HK-2 (cell line): ENCODE data around the gene DIPK1A.

Source experiments
- DNase-seq: peaks from one replicate; pipeline ENCODE4 v3.0.0-alpha.2; 2018; ENCODE audit not compliant: unreplicated experiment

DIPK1A gene

DNA sequence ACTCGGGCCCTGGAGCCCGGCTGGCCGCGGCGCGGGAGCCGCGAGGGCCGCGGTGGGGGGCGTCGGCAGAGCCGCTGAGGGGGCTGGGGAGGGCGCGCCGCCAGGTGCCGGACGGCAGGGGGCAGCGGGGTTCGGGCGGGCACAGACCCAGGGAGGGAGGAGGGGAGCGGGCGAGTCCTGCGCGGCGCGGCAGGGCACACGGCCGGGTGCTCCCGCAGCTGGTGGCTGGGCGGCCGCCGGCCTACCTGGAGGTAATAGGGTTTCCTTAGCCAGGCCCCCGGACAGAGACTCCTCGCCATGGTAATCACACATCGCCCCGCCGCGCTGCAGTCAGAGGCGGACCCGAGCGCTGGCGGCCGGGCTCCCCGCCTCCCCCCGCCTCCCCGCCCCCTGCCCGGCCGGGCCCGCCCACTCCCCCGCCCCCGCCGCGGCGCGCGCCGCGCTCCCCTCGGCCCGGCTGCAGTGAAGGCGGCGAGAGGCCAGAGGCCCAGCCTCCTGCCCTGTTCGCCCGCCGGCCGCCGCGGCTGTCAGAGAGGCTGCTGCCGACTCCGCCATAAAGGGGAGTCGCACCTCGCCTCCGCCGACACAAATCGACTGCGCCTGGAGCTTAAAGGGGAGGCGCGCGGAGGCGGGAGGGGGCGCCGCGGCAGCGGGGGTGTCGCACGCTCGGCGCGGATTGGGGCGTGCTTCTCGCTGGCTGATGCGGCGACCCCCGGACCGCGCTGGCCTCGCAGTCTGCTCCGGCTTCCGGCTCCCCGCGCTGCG, at the start of gene DIPK1A:
DIPK1A (minus strand) TSS at position 332 of the 765 bp plus-strand sequence; CDS start at position 299, 33 bp downstream.
- DNase-seq: peak; percentile 78

DNA sequence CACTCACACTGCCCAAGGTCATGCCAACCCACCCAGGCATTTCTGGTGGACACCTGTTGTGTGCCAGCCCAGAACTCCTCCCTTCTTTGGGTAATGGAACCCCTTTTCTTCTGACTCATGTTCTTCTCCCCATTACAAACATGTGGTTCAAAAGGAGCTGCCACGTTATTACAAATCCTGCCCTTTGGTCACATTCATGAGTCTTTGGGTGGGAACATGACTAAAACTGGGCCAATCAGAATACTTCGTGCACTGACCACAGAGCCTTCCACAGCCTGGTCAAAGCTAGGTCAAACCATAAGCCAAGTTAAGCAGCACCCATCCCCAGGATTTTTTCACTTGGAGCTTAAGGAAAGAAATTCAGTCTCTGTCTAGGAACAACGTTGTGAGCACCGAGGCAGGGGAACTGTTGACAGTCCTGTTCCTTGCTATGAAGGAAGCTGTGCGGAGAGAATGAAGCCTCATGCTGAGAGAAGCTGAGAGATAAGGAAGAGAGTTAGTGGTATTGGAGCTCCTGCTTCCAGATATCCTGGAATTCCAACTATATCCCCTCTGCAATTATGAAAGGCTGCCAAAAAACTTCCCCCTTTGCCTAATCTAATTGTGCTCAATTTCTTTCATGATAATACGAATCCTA, 46.8 kb upstream of the DIPK1A start:
- no peak for DNase-seq

DNA sequence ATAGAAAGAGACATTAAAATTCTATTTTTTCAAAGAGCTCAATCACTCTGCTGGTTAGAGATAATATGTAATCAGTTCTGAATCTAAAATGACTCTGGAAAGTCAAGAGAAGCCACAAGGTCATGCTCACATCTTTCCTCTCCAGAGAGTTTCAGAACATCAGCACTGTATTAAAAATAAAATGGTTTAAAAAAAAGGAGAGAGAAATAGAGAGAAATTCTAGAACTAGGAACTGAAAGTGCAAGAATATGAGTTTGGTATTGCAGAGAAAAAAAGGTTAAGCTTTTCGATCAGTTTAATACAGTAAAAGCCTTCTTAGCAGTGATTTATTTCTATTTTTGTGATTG, 44.0 kb upstream of the DIPK1A start:
- no peak for DNase-seq

DNA sequence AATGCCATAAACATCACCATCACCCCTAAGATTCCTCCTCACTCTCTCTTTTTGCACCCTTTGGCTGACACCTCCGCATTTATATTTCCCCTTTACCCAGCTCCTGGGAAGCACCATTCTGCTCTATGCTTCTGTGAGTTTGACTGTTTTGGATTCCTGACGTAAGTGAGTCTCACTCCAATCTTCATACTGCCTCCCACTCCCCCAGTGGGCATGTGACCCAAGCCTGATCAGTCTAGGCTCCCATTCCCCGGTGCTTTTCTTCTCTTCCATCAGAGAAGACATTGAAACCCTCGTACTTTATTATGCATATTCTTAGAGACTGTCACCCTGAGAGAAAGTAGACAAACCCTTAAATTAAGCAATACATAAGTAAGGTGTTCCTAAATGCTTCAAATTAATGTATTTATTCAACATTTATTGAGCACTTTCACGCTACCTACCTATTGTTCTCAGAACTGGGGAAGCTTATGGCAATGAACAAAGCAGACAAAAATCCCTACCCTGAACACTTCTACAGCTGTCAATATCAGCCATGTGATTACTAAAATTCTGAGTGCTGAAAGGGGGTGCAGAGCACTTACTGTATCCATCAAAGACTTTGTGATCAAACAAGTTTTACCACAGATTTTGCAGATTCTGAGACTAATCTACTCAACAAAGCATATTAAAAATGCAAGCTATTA, 43.4 kb upstream of the DIPK1A start:
- DNase-seq: no peak

DNA sequence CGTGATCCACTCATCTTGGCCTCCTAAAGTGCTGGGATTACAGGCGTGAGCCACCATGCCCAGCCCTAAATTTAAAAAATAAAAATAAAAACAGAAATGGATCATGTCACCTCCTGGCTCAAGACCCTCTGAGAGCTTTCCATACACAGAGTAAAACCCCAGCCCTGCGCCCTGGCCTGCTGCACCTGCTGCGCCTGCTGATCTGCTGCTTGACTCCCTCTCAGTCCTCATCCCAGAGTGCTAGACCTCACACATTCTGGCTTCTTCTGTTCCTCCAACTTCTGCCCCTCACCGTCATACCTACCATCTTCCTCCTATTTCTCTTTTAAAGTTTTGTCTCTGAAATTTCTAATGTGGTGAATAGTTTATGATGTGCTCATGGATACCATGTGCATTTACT, 42.7 kb upstream of the DIPK1A start:
- no peak for DNase-seq

DNA sequence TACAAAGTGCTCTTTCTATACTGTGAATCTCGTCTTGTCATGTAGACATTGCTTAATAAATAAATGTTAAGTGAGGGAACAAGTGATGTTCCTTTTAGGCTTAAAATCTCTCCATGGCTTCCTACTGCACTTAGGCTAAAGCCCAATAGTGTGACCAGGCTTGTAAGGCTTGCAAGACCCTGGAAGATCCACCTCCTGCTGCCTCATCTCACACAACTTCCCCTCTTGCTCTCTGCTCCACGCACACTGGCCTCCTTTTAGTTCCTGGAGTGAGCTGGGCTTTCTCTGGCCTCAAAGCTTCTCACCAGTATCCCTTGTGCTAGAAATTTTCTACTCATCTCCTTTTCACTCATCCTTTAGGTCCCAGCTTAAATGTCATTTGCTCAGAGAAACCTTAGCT, 41.5 kb upstream of the DIPK1A start:
- DNase-seq: no peak

DNA sequence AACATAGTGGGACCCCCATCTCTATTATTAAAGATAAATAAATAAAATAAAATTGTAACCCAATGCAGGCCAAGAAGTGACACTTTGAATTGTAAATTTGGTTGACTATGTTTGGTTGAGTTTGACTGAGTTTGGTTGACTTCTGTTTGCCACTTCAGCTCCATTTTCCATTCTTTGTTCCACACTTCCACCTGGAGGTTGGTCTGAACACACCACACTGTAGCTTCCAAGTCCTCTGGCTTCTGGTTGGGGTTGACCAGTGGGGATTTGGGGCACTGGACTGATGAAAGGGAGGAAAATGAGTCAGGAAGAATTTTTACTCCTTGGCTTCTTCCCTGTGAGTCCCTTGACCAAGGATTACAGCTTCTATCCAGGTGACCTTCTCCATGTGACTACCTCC, 40.6 kb upstream of the DIPK1A start:
- DNase-seq: no peak

DNA sequence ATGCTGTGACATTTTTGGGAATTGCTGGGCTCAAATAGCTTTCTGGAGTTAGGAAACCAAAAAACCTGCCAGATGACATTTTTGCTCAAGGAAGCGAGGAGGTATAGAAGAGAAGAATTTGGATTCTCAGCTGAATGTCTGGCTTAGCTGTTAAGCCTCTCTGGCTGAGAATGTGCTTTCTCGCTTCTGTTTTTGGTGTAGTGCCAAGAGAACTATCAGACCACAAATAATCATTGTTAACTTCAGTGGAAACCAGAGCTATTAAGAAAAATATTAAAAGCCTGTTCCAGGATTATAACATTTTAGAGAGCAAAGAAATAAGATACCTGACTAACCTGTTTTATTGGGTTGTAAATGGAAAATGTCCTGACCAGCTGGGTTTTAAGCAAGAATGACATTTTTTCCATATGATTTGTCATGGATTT, 39.5 kb upstream of the DIPK1A start:
- no peak for DNase-seq

DNA sequence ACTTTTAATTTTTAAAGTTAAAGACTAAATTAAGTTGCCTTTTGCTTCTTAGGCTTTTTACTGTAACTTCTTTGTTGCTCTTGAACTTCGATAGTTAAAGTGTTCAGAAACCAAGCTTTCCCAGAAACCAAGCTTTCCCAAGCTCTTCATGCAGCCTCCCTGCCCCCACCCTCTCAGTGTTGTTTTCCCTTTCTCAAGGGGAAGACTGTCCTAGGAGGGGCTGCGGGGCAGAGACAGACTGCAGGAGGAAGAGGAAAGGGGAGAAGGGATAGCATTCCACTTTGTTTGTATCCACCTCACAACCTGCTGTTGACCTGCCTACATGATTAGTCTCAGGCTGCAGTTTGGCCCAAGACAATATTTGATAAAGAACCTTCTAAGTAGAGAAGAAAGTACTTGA, 39.0 kb upstream of the DIPK1A start:
- no peak for DNase-seq

DNA sequence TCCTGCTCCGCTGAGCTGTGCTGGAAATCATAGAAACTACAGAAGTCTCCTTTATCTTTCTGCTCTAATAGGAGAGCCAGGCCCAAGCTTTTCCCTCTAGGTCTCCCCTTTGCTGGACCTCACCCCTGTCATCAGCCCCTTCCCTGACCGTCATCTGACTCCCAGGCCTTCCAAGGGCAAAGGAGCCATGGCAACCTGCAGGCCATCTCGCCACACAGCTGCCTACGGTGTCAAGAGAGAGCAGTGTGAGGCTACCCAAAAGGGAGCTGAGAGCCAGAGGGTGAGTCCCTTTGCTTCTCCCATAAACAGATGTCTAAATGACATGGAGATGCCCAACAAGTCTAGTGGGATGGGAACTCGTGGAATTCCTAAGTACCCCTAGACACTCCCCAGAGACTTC, 37.6 kb upstream of the DIPK1A start:
- no peak for DNase-seq

DNA sequence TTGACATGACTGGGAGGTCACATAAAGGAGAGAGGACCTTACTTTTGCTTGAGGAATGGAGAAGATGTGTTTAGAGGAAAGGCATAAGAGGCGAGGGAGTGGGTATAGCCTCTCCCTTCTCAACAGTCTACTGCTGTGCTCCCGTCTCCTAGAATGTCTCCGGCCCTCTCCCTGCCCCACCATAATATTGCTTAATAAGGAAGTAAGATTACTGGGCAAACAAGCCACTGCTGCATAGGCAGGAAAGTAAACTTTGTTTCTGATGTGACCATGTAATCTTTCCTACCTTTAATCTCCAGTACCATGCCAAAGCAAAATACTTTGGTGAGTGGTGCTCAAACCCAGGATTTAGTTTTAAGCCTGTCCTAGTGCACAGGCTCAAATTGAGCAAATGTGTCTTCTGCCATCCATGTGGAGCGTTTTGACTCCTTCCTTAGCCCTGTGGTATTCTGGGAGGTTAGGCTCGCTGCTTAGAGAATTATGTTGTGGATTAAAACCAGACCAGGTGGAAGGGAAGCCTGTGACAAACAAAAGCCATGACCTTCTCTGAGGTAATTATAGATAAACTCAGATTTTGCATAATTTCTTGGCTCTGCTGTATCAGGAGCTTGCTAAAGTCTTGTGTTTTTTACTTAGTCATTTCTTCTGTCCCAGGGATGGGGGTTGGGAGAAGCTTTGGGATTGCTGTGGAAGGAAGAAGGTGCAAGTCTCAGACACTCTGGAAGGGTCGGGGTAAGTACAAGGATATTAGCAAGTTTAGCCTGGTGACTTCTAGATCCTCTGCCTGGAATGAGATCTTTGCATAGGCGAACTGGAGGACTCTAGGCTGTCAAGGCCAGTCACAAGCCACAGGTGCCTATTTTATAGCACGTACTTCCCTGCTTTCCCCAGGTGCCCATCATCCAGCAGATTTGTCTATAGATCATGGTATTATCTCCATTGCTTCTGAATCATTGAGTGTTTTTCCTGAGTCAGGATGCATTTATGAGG, 34.5 kb upstream of the DIPK1A start:
- no peak for DNase-seq

DNA sequence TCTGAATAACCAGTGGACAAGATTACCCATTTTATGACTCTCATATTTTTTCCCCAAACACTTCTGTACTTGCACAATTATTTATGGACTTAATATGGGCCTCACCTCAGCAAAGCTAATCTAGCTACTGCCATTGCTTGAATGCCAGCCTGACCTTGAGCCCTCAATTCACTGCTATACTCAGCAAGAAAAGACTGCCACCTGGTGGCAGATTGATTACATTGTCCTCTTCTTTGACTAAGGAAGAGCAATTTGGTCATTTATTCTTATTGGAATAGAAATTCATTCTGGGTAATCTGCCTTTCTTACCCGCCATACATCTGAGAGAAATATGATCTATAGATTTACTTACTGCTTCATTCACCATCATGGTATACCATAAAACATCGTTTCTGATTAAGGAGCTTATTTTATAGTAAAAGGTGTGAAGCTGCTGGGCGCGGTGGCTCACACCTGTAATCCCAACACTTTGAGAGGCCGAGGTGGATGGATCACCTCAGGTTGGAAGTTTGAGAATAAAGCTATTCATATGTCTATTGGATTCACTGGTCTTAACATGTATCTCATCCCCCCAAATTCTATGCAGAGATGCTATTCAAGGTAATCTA, 32.9 kb upstream of the DIPK1A start:
- peak; percentile 20 for DNase-seq

DNA sequence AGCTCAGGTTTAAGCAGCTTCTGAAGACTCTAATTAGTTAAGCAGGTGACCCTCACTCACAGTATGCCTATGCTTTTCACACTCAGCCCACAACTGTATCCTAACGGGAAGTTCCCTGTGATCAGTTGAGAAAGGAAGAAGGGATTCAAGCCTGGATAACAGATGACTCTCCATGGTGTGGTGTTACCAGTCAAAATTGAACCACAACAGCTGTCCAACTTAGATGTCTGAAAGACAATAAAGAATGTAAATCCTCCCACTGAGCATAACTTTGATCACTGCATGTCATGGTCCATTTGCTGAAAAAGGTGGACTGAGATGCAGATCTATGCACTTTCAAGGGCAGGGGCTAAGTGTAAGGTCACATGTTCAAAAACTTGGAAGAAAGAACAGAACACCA, 32.3 kb upstream of the DIPK1A start:
- DNase-seq: no peak

DNA sequence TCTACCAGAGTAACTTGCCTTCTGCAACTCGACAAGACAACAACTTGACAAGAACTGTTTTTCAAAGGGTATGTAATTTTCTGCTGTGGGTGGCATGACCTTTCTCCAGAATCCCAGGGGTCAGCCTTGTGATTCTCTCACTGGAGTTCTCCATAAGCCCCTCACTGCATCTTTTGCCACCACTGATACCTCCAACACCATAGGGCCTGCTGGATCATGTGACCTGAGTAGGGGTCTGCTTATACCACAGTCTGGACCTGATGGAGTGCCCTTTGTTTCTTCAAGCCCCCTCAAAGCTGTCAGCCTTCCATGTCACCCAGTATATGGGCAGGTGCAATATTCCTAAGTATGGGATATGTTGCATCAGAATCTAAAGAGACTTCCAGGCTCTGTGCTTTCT, 31.6 kb upstream of the DIPK1A start:
- no peak for DNase-seq

DNA sequence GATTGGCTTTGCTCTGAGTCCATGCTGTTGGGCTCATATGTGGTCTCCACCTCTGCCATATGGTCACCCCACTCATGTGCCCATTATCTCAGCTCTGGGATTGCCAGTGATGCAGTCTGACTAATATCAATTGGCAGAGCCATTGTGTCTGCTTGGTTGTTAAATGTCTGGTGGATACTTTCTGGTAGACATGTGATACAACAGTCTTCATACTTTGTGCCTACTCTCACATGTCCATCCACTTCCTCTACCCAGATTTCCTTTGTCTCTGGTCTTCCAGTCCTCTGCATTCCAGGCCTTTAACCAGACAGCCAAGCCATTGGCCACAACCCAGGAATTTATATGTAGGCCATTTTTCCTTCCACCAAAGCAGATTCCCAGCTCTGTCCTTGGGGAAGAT, 30.8 kb upstream of the DIPK1A start:
- DNase-seq: no peak

DNA sequence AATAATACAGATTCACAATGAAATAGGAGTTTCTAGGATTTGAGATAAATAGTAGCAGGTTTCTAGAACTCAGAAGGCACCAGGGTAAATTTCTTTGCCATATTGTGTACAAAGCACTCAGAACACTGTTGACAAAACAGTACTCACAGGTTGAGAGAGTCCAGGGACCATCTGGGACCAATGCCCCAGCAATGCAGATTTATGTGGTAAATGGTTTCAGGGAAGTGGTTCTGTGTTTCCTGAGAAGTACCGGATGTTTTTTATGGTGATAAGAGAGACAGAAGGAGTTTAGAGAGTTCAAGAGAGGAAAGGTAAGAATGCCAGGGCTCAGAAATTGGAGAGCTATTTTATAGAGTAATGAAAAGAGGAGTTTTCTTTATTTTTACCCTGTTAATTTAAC, 29.6 kb upstream of the DIPK1A start:
- DNase-seq: no peak

DNA sequence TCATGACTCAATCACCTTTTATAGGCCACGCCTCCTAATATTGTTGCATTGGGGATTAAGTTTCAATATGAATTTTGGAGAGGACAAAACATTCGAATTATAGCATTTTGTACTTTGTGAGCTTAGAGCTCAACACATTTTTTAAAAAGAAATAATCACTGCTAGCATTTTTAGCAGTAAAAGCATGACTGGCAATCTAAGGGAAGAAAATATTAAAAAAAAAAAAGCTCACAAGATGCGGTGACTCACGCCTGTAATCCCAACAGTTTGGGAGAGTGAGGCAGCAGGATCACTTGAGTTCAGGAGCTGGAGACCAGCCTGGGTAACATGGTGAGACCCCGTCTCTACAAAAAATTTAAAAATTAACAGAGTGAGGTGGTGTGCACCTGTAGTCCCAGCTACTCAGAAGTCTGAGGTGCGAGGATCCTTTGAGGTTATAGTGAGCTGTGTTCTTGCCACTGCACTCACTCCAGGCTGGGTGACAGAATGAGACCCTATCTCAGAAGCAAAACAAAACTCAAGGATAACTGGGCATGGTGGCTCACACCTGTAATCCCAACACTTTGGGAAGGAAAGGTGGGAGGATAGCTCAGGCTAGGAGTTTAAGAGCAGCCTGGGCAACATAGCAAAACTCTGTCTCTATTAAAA, 28.8 kb upstream of the DIPK1A start:
- DNase-seq: no peak

DNA sequence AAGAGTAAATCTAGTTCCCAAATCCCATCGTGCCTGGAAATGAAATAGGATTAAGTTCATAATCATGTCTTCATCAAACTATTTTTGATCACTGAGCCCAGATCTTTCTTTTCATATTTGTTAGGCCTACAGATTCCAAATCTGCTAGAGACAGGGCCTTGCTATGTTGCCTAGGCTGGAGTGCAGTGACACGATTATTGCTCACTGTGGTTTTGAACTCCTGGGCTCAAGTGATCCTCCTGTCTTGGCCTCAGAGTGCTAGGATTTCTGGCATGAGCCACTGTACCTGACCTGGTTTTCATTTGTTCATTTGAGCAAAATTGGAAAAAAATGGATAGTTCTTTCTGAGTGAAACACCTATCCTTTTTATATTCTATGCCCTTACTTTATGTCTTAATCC, 28.0 kb upstream of the DIPK1A start:
- no peak for DNase-seq

DNA sequence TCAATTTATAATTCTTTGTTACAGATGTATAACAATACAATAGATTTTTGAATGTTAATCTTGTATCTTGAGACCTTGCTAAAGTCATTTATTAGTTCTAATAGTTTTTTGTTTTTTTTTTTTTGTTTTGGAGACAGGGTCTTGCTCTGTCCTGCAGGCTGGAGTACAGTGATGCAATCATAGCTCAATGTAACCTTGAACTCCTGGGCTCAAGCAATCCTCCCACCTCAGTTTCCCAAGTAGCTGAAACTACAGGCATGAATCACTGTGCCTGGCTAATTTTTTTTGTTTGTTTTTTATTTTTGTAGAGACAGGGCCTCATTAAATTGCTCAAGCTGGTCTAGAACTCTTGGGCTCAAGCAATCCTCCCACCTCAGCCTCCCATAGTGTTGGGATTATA, 26.2 kb upstream of the DIPK1A start:
- DNase-seq: no peak

DNA sequence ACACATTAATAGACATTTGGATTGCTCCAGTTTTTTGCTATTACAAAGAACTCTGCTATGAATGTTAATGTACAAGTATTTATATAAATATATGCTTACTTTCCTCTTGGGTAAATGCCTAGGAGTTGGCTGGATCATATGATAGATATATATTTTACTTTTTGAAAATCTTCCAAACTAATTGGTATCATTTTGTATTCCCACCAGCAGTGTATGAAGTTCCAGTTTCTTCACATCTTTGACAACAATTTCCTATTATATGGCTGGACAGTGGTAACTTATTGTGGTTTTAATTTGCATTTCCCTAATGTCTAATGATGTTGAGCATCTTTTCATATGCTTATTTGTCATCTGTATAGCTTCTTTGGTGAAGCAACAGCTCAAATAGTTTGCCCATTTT, 23.8 kb upstream of the DIPK1A start:
- DNase-seq: no peak
